ENCODE data around the gene PTPN11.
"Not testable (repeated sequence)": the region's sequence is repeated elsewhere in the genome, so short reads cannot be mapped to it uniquely, and the experiment has no call there.

The PTPN11 gene

GRCh38 chr12:112514456-112514855 is 95.7 kb downstream of the PTPN11 start:
- no peak overlapping the region for H3K27ac ChIP-seq
- TF ChIP-seq CTCF (conservative IDR thresholded peaks at IDR 0.05), result no peak

- TF ChIP-seq CTCF (conservative IDR thresholded peaks at IDR 0.05), result no peak
- H3K27ac ChIP-seq, result no peak overlapping the region
Measured at GRCh38 chr12:112514926-112515642, 96.3 kb downstream of the PTPN11 start.

GRCh38 chr12:112515868-112516267 is 97.1 kb downstream of the PTPN11 start:
- no peak for TF ChIP-seq CTCF (conservative IDR thresholded peaks at IDR 0.05)

GRCh38 chr12:112517730-112518364 is 99.1 kb downstream of the PTPN11 start:
- no peak overlapping the region for H3K27ac ChIP-seq
- TF ChIP-seq CTCF (conservative IDR thresholded peaks at IDR 0.05), result no peak

More at GRCh38 chr12:112515868-112516267, 97.1 kb downstream of the PTPN11 start:
- H3K27ac ChIP-seq, result no peak overlapping the region

GRCh38 chr12:112518365-112518735 is 99.6 kb downstream of the PTPN11 start:
- TF ChIP-seq CTCF (conservative IDR thresholded peaks at IDR 0.05), result no peak
- H3K27ac ChIP-seq, result no peak overlapping the region

- not testable (repeated sequence) for H3K27ac ChIP-seq
Measured at GRCh38 chr12:112519841-112520340, 101.1 kb downstream of the PTPN11 start.

GRCh38 chr12:112523856-112524255 is 105.1 kb downstream of the PTPN11 start:
- no peak overlapping the region for H3K27ac ChIP-seq
- TF ChIP-seq CTCF (conservative IDR thresholded peaks at IDR 0.05), result no peak

- TF ChIP-seq CTCF (conservative IDR thresholded peaks at IDR 0.05), result no peak
Measured at GRCh38 chr12:112524269-112524668, 105.5 kb downstream of the PTPN11 start.

More at GRCh38 chr12:112524269-112524668, 105.5 kb downstream of the PTPN11 start:
- H3K27ac ChIP-seq, result no peak overlapping the region

All from VCaP (cell line).